Keratinocyte (primary cell): ENCODE results near the gene PHF23. TPM values are rescaled to one million over a fixed set of nuclear protein-coding genes. Genes with fewer than 3 reads are reported as not detected.

Experiments
- DNase-seq: peaks from one replicate; pipeline ENCODE4 v3.0.0-alpha.2; 2011; ENCODE audit warnings: low read depth, missing footprints, low spot score
- FAIRE-seq: peaks from 2 replicates; lab custom pipeline; 2011; peaks lifted over from hg19 to GRCh38; lab: Jason Lieb, UNC
- H2AFZ ChIP-seq: 2 replicates; pipeline ENCODE4 v1.6.0; 2012; ENCODE audit warnings: low read length, control low read depth, inconsistent platforms; ENCODE audit not compliant: control insufficient read depth
- H3K27ac ChIP-seq: 2 replicates; pipeline ENCODE4 v1.5.1; 2011; ENCODE audit warnings: low read length; ENCODE audit not compliant: control insufficient read depth, insufficient read depth
- H3K27me3 ChIP-seq: 3 replicates; pipeline ENCODE4 v1.6.0; 2011; ENCODE audit warnings: low read length; ENCODE audit not compliant: control insufficient read depth, insufficient read depth; ENCODE audit errors: extremely low read depth
- H3K36me3 ChIP-seq, 2 experiments: 2 replicates in 1 of 2; 3 replicates in 1 of 2; pipeline ENCODE4 v1.5.1; 2011; ENCODE audit warnings: low read length in 2 of 2, mild to moderate bottlenecking in 1 of 2; ENCODE audit not compliant: control insufficient read depth in 2 of 2, insufficient read depth in 2 of 2; ENCODE audit errors: extremely low read depth in 1 of 2
- H3K4me1 ChIP-seq: 3 replicates; pipeline ENCODE4 v1.5.1; 2011; ENCODE audit warnings: low read length; ENCODE audit not compliant: control insufficient read depth, insufficient read depth; ENCODE audit errors: extremely low read depth
- H3K4me2 ChIP-seq: 3 replicates; pipeline ENCODE4 v1.6.0; 2011; ENCODE audit warnings: low read depth, low read length; ENCODE audit not compliant: control insufficient read depth, insufficient read depth; ENCODE audit errors: extremely low read depth
- H3K4me3 ChIP-seq, 3 experiments: fragments of 200-600 bp in 1 of 3; sonication (generic) in 1 of 3; 2 replicates in 2 of 3; 3 replicates in 1 of 3; pipeline ENCODE4 v1.5.1; 2011 to 2016; ENCODE audit warnings: low read length in 3 of 3, mild to moderate bottlenecking in 3 of 3, control low read depth in 2 of 3, inconsistent platforms in 1 of 3, low read depth in 1 of 3, mixed read lengths in 1 of 3, mixed run types in 1 of 3, moderate library complexity in 1 of 3; ENCODE audit not compliant: control insufficient read depth in 2 of 3, insufficient read depth in 2 of 3; ENCODE audit errors: extremely low read depth in 1 of 3
- H3K79me2 ChIP-seq: 2 replicates; pipeline ENCODE4 v1.6.0; 2012; ENCODE audit warnings: low read length; ENCODE audit not compliant: control insufficient read depth, insufficient read depth
- H3K9ac ChIP-seq: 3 replicates; pipeline ENCODE4 v1.6.0; 2011; ENCODE audit warnings: low read length; ENCODE audit not compliant: control insufficient read depth, insufficient read depth; ENCODE audit errors: extremely low read depth
- H3K9me1 ChIP-seq: 3 replicates; pipeline ENCODE4 v1.6.0; 2011; ENCODE audit warnings: low read length; ENCODE audit not compliant: control insufficient read depth, insufficient read depth; ENCODE audit errors: extremely low read depth
- H3K9me3 ChIP-seq: 2 replicates; pipeline ENCODE4 v1.5.1; 2012; ENCODE audit warnings: low read depth, low read length; ENCODE audit not compliant: control insufficient read depth
- H4K20me1 ChIP-seq: 3 replicates; pipeline ENCODE4 v1.6.0; 2011; ENCODE audit warnings: low read length; ENCODE audit not compliant: control insufficient read depth, insufficient read depth; ENCODE audit errors: extremely low read depth
- EZH2 ChIP-seq: IDR thresholded peaks from one replicate; pipeline ENCODE4 v1.6.1; 2012; ENCODE audit warnings: inconsistent platforms, mild to moderate bottlenecking, low read length, moderate library complexity
- dilution Hi-C: fragments of 300-500 bp; cut with MboI; formaldehyde crosslinking; loops from one replicate; pipeline ENCODE4 v1.7.0; 2020; ENCODE audit warnings: low sequenced_read_pairs; ENCODE audit not compliant: extremely low pct_ligation_motif_present
- polyA plus RNA-seq, 5 experiments: library from polyadenylated mRNA; depleted of rRNA in 3 of 5; stranded (reverse) in 3 of 5; stranded (forward) in 1 of 5; unstranded in 1 of 5; fragments of >200 nt; gene quantifications; 1 replicate in 1 of 5; 2 replicates in 3 of 5; 3 replicates in 1 of 5; pipeline versions ENCODE4 v1.2.1 to v1.2.3, GENCODE V29; 2011 to 2012; ENCODE audit warnings: missing spikeins in 2 of 5, low read depth in 1 of 5, low replicate concordance in 1 of 5
- TF ChIP-seq, protein P1 (sequence below), 3 experiments: IDR thresholded peaks in 1 of 3; conservative IDR thresholded peaks in 1 of 3; optimal IDR thresholded peaks in 1 of 3; 2 replicates in 2 of 3; 3 replicates in 1 of 3; pipeline versions ENCODE3 to v1.5.1; 2011; ENCODE audit warnings: low read length in 3 of 3, mild to moderate bottlenecking in 3 of 3, moderate library complexity in 2 of 3, control low read depth in 1 of 3, inconsistent platforms in 1 of 3; ENCODE audit not compliant: insufficient read depth in 2 of 3; ENCODE audit errors: extremely low read depth in 1 of 3

Gene PHF23
- polyA plus RNA-seq, 1 donor (not counting 4 experiments of a cell fraction or from before 2014, with no cell fraction given), result 52.8 TPM

DNA sequence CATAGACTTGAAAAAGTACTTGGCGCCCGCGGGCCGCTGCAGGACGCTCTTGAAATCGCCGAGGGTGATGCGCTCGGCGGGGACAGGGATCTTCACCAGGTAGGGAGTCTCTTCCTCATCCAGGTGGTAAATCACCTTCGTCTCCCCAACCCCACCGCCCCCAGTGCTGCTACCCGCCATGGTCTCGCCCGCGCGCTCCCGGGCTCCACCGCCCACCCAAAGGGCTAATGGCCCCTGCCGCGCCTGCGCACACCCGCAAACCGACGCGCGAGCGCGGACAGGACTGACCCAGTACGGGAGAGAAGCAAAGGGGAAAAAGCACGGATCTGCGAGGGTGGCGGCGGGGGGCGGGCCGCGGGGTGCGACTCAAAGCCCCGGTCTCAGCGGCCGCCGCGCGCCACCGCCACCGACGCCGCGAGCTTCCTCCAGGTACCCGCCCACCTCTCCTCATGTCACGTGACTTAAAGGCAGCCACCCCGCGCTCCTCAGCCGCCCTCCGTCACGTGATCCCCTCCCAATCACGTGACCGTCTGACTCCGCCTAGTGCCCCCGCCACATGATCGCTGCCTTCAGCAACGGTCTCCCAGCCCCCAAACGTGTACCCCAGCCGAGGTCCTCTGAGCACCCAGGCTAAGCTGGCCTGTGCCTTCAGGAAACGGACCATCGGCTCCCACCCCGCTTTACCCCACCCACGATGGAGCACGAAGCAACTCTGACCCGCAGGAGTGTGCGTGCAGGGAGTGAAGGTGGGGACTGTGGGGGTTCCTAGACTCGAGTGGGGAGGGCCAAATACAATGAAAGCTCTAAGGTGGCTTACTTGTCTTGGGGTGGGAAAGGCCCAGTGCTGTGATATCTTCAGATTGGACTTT lies 4.9 kb downstream of the PHF23 start, which contains the start of gene DVL2:
TSS of gene DVL2 (minus strand) at position 435 of the 869 bp plus-strand sequence. CDS start at position 180, 255 bp downstream.
- peaks cover 33% of the 10 kb centered on the region for H3K4me1 ChIP-seq
- H3K4me2 ChIP-seq, result peak within 1 kb of the TSS; percentile 96
- H4K20me1 ChIP-seq, result peaks cover 3% of the 10 kb centered on the region
- FAIRE-seq, result peak; percentile 84
- no peak for TF ChIP-seq EZH2
- TF ChIP-seq, protein P1, sequence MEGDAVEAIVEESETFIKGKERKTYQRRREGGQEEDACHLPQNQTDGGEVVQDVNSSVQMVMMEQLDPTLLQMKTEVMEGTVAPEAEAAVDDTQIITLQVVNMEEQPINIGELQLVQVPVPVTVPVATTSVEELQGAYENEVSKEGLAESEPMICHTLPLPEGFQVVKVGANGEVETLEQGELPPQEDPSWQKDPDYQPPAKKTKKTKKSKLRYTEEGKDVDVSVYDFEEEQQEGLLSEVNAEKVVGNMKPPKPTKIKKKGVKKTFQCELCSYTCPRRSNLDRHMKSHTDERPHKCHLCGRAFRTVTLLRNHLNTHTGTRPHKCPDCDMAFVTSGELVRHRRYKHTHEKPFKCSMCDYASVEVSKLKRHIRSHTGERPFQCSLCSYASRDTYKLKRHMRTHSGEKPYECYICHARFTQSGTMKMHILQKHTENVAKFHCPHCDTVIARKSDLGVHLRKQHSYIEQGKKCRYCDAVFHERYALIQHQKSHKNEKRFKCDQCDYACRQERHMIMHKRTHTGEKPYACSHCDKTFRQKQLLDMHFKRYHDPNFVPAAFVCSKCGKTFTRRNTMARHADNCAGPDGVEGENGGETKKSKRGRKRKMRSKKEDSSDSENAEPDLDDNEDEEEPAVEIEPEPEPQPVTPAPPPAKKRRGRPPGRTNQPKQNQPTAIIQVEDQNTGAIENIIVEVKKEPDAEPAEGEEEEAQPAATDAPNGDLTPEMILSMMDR (optimal IDR thresholded peaks at IDR 0.05 in 1 of 3, IDR thresholded peaks at IDR 0.05 in 1 of 3, conservative IDR thresholded peaks at IDR 0.05 in 1 of 3; ENCODE audit: extremely low read depth in 1 of 3, insufficient read depth in 2 of 3, low read length in 3 of 3), result no peak
- peak within 1 kb of the TSS; percentile 63 to 98 (median 93) for H3K4me3 ChIP-seq
- no peaks in the 10 kb centered on the region for H3K9me3 ChIP-seq
- H3K79me2 ChIP-seq, result peaks cover 62% of the 10 kb centered on the region
- no peaks in the 10 kb centered on the region for H3K27me3 ChIP-seq
- H3K36me3 ChIP-seq, result peaks cover 13 to 35% of the 10 kb centered on the region in 2 experiments
- H3K9ac ChIP-seq, result peak within 1 kb of the TSS; percentile 94
- peak within 1 kb of the TSS; percentile 56 for H2AFZ ChIP-seq
- peak; percentile 88 for DNase-seq
- peak within 1 kb of the TSS; percentile 93 for H3K27ac ChIP-seq
- dilution Hi-C loops, result no loop called here
- peaks cover 2% of the 10 kb centered on the region for H3K9me1 ChIP-seq

DNA sequence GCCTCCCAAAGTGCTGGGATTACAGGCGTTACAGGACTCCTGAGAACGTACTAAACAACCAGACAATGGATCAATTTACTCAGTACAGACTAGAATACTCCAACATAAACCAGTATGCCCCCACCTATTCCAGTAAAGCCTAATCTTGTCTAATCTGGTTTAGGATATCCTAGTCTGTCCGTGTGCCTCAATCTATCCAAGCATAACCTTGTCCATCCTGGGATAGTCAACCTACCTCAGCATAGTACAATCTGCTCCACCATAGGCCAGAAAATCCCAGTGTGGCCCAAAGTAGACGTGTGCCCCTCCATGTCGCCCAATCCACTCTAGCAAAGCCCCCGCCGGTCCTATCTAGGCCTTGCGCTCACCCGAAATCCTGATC lies 5.6 kb downstream of the PHF23 start:
- Histone ChIP-seq H3K79me2 (peaks cover 56% of the 10 kb centered on the region), H3K4me2 (peak overlapping the region; percentile 96), H4K20me1 (peaks cover 3% of the 10 kb centered on the region), H3K9me3 (no peaks in the 10 kb centered on the region), H3K4me3 (peak overlapping the region; percentile 63 to 98 (median 93)), H3K4me1 (peaks cover 38% of the 10 kb centered on the region), H3K36me3 (peaks cover 15 to 40% of the 10 kb centered on the region in 2 experiments), H3K9me1 (peaks cover 2% of the 10 kb centered on the region), H3K9ac (peak overlapping the region; percentile 94), H2AFZ (peak overlapping the region; percentile 56), H3K27me3 (no peaks in the 10 kb centered on the region), H3K27ac (peak overlapping the region; percentile 93)
- dilution Hi-C loops, result no loop called here
- DNase-seq (no peak), FAIRE-seq (peak; percentile 9)
- TF ChIP-seq, protein P1 (optimal IDR thresholded peaks at IDR 0.05 in 1 of 3, IDR thresholded peaks at IDR 0.05 in 1 of 3, conservative IDR thresholded peaks at IDR 0.05 in 1 of 3; ENCODE audit: extremely low read depth in 1 of 3, insufficient read depth in 2 of 3, low read length in 3 of 3), result no peak
- no peak for TF ChIP-seq EZH2
